OCI-LY1 (cell line): ENCODE measurements around the gene EIF6.

Experiments
- CTCF ChIP-seq: fragments of 200-600 bp; sonication (generic), shearing (Covaris generic); IDR thresholded peaks from 2 replicates; pipeline ENCODE4 v1.5.1; 2017; ENCODE audit warnings: mild to moderate bottlenecking, antibody characterized with exemption, low read length, moderate library complexity, mixed read lengths
- EZH2 ChIP-seq: fragments of 200-600 bp; sonication (generic), shearing (Covaris generic); IDR thresholded peaks from 2 replicates; pipeline ENCODE4 v1.8.0; 2017; ENCODE audit warnings: borderline replicate concordance, mixed run types, mild to moderate bottlenecking, antibody characterized with exemption, low read length, moderate library complexity, mixed read lengths

- TF ChIP-seq CTCF (no peak), EZH2 (no peak)
Measured at GRCh38 chr20:35328095-35328685, 43.6 kb upstream of the EIF6 start.
